Calu3 (cell line): ENCODE results near the gene PHF2. TPM values are rescaled to one million over a fixed set of nuclear protein-coding genes. Genes with fewer than 3 reads are reported as not detected.

Experiments
- BruUV-seq: library from RNA; stranded (reverse); fragments of 400-500 nt; replicated peaks from 2 replicates; lab custom pipeline; 2021; lab: Mats Ljungman, UMichigan
- CTCF ChIA-PET: fragments of 300-600 bp; sonication (Branson Sonifier 250); formaldehyde crosslinking; loops from one replicate; lab custom pipeline; 2022; ENCODE audit warnings: antibody characterized with exemption; lab: Charles Lee
- DNase-seq: peaks from one replicate; pipeline ENCODE4 v3.0.0; 2022
- H3K27ac Mint-ChIP-seq: one replicate; pipeline ENCODE4 v1.8.0; 2022; ENCODE audit warnings: mixed read lengths; ENCODE audit not compliant: unreplicated experiment
- H3K27me3 Mint-ChIP-seq: one replicate; pipeline ENCODE4 v1.8.0; 2022; ENCODE audit warnings: mixed read lengths; ENCODE audit not compliant: unreplicated experiment
- H3K36me3 Mint-ChIP-seq: one replicate; pipeline ENCODE4 v1.8.0; 2022; ENCODE audit warnings: mild to moderate bottlenecking, moderate library complexity, mixed read lengths; ENCODE audit not compliant: insufficient read depth, unreplicated experiment
- H3K4me1 Mint-ChIP-seq: one replicate; pipeline ENCODE4 v1.8.0; 2022; ENCODE audit warnings: mild to moderate bottlenecking, low read depth, mixed read lengths; ENCODE audit not compliant: unreplicated experiment
- H3K4me3 Mint-ChIP-seq: one replicate; pipeline ENCODE4 v1.8.0; 2022; ENCODE audit warnings: mild to moderate bottlenecking, low read depth, moderate library complexity, mixed read lengths; ENCODE audit not compliant: unreplicated experiment
- H3K9me3 Mint-ChIP-seq: one replicate; pipeline ENCODE4 v1.8.0; 2022; ENCODE audit warnings: low read depth, mixed read lengths; ENCODE audit not compliant: unreplicated experiment
- intact Hi-C: fragments of 100-400 bp; cut with micrococcal nuclease; formaldehyde crosslinking; loops from one replicate; pipeline ENCODE4 v1.10.0; 2022; ENCODE audit not compliant: unreplicated experiment
- total RNA-seq: library from RNA; stranded (reverse); gene quantifications from 2 replicates; pipeline ENCODE4 v1.2.3, GENCODE V29; 2022
- TF ChIP-seq, protein P1 (sequence below): fragments of 200-600 bp; IDR thresholded peaks from one replicate; pipeline ENCODE4 v1.8.0; 2022; ENCODE audit warnings: antibody characterized with exemption; ENCODE audit not compliant: unreplicated experiment

PHF2 gene
- total RNA-seq, 1 experiment from 2014 or later, result 13.9 TPM

- H3K27me3 Mint-ChIP-seq, result no peaks in the 10 kb centered on the region
- intact Hi-C loops, result no loop called here
- no peak overlapping the region for H3K4me3 Mint-ChIP-seq
- H3K27ac Mint-ChIP-seq, result no peak overlapping the region
- TF ChIP-seq, protein P1, sequence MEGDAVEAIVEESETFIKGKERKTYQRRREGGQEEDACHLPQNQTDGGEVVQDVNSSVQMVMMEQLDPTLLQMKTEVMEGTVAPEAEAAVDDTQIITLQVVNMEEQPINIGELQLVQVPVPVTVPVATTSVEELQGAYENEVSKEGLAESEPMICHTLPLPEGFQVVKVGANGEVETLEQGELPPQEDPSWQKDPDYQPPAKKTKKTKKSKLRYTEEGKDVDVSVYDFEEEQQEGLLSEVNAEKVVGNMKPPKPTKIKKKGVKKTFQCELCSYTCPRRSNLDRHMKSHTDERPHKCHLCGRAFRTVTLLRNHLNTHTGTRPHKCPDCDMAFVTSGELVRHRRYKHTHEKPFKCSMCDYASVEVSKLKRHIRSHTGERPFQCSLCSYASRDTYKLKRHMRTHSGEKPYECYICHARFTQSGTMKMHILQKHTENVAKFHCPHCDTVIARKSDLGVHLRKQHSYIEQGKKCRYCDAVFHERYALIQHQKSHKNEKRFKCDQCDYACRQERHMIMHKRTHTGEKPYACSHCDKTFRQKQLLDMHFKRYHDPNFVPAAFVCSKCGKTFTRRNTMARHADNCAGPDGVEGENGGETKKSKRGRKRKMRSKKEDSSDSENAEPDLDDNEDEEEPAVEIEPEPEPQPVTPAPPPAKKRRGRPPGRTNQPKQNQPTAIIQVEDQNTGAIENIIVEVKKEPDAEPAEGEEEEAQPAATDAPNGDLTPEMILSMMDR, result no peak
- H3K36me3 Mint-ChIP-seq, result peaks cover 18% of the 10 kb centered on the region
- no peaks in the 10 kb centered on the region for H3K9me3 Mint-ChIP-seq
- no peaks in the 10 kb centered on the region for H3K4me1 Mint-ChIP-seq
- CTCF ChIA-PET, result no interaction called here
- DNase-seq, result no peak
- BruUV-seq, result no TSS peak
These were observed 3.5 kb upstream of the PHF2 start for GRCh38 chr9:93572636-93573515.

- CTCF ChIA-PET, result no interaction called here
- no peak overlapping the region for H3K27ac Mint-ChIP-seq
- no peak for DNase-seq
- intact Hi-C loops, result no loop called here
- TF ChIP-seq, protein P1, result no peak
- no TSS peak for BruUV-seq
- H3K36me3 Mint-ChIP-seq, result peaks cover 19% of the 10 kb centered on the region
- H3K27me3 Mint-ChIP-seq, result no peaks in the 10 kb centered on the region
- no peaks in the 10 kb centered on the region for H3K9me3 Mint-ChIP-seq
- no peak overlapping the region for H3K4me3 Mint-ChIP-seq
- no peaks in the 10 kb centered on the region for H3K4me1 Mint-ChIP-seq
These were observed 2.9 kb upstream of the PHF2 start for GRCh38 chr9:93573516-93573828.

- Mint-ChIP-seq H3K36me3 (peaks cover 19% of the 10 kb centered on the region), H3K4me3 (no peak overlapping the region), H3K27me3 (no peaks in the 10 kb centered on the region), H3K9me3 (no peaks in the 10 kb centered on the region), H3K27ac (no peak overlapping the region), H3K4me1 (no peaks in the 10 kb centered on the region)
- intact Hi-C loops, result no loop called here
- BruUV-seq, result TSS peak; percentile 27
- no peak for DNase-seq
- CTCF ChIA-PET, result no interaction called here
- TF ChIP-seq, protein P1, result no peak
These were observed 2.1 kb upstream of the PHF2 start for GRCh38 chr9:93574091-93574899.

DNA sequence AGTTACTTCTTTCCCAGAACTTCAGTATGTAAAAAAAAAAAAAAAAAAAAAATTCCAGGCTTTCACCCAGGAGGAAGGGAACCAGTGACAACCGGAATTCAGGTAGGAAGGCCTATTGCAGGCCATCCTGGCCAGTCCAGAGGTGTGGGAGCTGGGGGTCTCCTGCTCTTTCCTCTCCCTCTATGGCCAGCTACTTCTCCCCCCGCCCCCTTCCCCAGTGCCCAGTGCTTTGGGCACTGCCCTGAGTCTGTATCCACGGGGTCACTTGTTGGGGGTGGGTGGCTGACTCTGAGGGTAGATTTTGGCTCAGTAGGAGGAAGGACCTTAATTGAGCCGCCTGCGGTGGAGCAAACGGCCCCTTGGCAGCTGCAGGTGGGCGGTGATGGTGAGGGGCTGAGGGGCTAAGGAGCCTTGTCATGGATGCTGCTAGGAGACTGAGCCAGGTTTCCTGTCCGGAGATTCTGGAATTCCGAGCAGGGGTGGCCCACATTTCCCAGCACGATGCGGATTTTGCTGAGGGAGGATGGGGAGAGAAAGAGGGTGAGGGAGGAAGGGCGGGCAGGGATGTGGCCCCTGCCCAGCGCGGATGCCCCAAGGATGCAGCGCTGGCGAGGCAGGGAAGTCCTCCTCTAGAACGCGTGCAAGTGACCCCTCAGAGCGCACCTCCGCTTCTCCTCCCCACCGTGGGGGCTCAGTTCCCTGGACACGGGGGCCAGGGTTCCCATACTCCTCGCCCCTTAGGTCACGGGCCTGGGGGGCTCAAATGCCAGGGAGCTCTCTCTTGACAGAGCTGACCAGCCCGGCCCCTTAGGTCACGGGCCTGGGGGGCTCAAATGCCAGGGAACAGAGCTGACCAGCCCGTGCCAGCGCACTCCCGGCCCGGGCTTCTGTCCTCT lies 1.2 kb upstream of the PHF2 start:
- Mint-ChIP-seq H3K4me3 (peak overlapping the region; percentile 95), H3K4me1 (no peaks in the 10 kb centered on the region), H3K27me3 (no peaks in the 10 kb centered on the region), H3K9me3 (no peaks in the 10 kb centered on the region), H3K27ac (peak overlapping the region; percentile 90), H3K36me3 (peaks cover 19% of the 10 kb centered on the region)
- CTCF ChIA-PET, result no interaction called here
- intact Hi-C loops, result no loop called here
- TF ChIP-seq, protein P1, result no peak
- no TSS peak for BruUV-seq
- DNase-seq, result no peak
